HG03139 (cell line): ENCODE data around the gene ZNRF3.
"Not testable (repeated sequence)": the region's sequence is repeated elsewhere in the genome, so short reads cannot be mapped to it uniquely, and the experiment has no call there.

Experiments
- ATAC-seq: cut with Tn5 transposase; IDR thresholded peaks from one replicate; pipeline ENCODE4 v1.9.1; 2021; ENCODE audit not compliant: unreplicated experiment

Gene ZNRF3

DNA sequence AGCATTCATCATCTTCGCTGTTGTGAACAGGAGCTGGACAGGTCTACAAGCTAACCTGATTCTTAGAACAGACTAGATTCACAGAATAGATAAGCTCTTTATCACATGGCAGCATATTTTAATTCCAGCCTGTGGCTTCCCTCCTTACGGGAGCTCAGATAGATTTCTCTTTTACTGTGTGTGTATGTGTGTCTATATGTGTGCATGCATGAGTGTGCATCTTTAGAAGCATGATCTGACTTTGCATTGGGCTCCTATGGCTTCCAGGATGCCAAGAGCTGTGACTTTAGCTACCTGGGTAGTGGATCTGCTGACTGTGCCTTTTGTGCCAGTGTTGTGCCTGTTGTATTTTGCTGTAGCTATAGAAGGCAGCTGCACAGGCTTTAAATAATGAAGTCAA, 44.3 kb downstream of the ZNRF3 start:
- ATAC-seq, result no peak

DNA sequence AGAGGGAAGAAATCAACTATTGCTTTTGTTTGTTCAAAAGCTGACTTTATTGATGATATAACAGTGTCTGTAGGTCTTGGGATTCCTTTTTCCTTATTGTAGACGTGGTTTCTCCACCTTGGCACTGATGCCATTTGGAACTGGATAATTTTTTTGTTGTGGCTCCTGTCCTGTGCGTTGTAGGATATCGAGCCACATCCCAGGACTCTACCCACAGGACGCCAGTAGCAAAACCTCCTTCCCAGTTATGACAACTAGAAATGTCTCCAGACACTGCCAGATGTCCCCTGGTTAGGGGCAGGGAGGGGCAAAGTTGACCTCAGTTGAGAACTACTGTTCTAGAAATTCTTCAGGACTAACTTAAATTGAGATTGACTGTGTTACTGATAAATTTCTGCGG, 45.8 kb downstream of the ZNRF3 start:
- ATAC-seq, result no peak

DNA sequence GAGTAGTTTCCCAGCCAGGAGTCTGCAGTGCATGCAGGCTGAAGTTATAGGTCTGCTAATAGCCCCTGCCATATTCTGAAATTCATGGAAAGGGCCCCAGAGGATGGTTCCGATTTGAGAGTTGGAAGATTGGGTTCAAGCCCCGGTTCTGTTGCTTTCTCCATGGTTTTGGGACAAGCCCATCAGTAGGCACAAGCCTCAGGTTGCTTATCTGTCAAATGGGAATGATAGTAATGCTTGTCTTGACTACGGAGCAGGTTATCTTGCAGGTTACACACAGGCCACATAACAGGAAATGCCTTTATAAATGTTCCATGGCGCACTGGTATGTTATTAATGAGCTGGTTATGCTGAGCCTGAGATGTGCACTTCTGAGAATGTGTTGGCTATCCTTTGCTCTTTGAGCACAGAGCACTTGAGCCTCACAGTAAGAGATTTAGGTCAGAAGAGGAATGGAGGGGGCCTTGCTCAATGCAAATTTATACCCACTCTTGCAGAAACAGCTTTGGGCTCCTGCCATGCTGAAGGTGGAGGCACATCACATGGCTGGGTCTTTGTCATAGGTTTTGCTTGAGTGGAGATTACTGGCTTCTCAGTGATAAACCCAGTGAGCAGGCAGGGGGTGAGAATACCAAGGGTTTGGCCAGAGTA, 47.1 kb downstream of the ZNRF3 start:
- ATAC-seq, result no peak

DNA sequence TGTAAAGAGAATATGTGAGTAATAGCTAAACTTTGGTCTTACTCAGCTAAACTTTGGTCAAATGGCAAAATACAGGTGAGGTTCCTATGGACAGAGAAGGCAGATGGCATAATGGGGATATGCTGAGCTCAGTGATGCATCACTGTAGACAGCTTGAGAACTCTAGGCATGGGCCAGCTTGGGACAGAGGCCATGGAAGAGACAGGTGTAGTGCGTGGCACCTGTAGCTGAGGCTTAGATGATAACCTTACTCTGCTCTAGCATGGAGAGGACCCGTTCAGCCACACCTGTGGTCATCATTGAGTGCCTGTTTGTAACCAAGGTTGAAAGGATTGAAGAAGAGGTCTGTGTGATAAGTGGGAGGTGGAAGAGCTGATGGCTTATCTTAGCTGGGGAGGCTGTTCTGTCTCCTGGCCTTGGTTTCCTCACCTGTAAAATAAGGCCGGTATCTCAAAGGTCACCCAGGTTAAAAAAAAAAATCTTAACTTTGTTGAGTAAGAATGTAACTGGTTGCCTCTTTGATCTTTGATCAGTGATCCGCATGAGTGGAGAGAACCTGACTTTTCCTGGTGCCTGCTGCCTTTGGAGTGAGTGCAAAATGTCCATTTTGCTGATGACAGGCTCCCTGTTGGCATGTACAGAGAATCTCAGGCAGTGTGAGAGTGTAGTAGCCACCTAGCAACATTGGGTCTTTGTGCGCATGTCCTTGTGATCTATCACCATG, 48.6 kb downstream of the ZNRF3 start:
- ATAC-seq, result no peak

DNA sequence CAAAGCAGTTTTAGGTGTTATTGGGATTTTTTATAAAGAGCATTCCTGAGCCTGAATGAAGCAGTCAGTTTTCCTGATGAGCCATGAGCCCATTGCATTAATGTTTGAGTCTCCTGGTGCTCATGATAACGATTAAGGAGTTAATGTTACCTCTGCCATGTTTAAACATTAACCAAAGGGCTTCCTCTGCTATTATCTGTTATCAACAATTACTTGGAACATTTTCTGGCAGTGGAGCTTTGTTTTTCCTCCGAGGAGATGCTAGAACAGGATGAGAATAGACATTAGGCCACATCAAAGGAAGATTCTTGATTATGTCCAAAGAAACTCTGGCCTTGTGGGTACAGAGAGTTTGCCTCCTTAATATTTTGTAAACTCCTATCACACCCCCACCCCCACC, 49.9 kb downstream of the ZNRF3 start:
- no peak for ATAC-seq

DNA sequence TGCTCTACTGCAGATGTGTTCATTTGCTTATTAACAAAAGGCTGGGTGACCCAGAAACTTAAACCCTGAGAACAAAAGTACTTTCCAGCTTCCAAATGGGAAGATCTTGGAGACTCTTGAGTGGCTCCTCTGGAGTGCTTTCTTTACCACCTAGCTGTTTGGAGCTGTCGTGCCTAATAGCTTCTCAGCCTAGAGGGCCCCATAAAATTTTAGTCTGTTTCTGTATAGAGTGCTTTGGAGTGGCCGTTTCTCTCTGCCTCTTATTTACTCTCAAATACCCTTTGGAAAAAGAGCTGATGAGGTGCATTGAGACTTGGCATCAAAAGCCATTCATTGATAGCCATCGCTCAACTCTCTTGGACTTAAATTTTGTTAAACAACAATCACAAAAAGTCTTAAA, 50.7 kb downstream of the ZNRF3 start:
- ATAC-seq, result no peak

DNA sequence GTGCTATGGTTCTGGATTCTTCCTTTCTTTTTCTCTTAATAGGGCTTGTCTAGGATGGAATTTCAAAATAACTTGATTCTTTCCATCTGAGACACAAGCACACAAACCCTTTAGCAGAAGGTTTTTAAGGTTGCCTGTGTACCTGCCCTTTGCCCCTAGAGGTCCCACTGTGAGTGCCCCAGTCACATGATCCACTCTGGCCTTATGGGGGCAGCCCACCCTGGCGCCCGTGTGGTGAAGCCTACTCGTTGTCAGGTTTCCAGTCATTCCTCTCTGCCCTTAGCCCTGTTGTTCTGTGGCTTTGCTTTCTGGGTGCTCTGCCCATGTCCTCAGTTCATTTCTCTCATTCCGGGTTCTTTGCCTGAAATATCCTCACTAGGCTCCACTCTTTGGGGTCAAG, 51.8 kb downstream of the ZNRF3 start:
- ATAC-seq, result no peak

DNA sequence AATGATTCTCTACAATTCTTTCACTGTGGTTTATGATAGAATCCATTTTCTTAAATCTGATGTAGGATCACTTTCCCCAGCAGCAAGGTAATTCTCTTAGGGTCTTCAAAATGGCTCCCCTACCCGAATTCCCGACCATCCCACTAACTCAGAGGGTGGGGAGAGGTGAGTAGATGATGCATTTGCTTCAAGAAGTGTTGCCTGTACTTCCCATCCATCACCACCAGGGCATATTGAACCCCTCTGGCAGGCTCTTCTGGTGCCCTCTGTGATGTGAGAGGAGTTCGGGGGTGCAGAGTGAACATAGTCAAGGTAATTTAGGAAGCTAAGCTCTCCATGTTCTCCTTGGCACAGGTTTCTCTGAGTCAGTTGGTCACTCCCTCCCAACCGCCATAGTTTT, 52.3 kb downstream of the ZNRF3 start:
- ATAC-seq, result no peak

DNA sequence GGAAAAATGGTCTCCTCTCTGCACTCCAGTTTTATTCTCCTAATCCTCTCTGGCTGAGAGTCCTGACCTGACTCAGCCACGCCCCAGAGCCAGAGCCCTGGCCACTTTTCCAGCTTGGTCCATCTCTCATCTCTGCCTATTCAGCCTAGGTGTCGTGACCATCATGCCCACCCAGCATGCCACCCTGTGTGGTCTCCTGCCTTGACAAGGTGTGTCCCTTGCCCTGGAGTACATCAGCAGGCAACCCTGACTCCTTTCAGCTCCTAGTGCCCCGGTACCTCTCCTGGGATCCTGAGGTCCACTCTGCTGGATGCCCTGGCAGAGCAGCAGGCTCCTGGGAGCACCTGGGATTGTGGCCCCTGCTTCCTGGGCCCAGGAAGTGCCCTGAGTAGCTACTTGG, 52.8 kb downstream of the ZNRF3 start:
- no peak for ATAC-seq

DNA sequence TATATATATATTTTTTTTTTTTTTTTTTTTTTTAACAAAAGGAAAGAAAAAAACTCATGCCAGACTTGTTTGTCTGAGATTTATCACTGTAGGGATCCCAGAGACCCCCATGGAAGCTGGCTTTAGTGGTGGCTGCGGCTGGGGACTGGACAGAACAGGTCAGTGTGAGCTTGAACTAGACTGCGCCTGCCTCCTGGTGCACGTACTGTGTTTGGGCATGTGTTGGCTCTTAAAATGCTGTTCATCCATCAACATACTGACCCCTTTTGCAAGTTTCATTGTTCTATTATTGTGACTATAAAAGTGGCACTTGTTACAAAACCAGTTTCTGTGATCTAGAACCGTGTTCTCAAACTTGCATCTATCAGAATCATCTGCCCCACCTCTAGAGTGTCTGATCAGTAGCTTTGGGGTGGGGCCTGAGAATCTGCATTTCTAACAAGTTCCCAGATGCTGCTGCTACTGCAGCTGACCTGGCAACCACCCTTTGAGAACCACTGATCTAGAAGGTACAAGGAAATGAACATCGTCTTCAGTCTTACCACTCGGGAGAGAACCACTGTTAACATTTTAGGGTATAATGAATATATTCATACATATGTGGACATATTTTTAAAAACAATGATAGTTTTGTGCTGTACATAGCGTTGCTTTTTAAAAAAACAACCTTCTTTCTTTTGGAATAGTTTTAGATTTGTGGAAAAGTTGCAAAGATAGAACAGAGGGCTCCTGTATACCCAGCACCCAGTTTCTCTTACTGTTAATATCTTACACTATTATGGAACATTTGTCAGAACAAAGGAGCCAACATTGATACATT, 54.0 kb downstream of the ZNRF3 start:
- no peak for ATAC-seq

DNA sequence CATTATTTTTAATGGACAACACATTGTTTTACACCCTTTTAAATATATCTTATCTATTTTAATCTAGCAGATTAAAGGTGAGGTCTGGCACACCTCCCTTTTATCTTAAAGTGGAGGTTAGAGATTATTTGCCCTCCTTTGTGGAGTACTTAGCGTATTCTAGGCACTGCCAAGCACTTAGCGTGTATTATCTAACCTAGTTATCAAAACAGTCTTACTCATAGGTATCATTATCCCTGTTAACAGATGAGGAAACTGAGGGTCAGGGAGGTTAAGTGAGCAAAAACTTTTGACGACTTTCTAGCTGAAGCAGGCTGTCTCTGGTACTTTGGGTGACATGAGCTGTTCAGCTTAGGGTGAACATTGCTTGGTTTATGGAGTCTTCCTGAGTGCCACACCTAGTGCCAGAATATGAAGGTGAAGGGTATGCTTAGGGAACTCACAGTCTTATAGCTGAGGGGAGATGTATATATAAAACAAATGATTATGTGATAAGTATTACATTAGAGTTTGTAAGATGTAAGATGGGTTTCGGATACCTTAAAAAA, 55.0 kb downstream of the ZNRF3 start:
- no peak for ATAC-seq

DNA sequence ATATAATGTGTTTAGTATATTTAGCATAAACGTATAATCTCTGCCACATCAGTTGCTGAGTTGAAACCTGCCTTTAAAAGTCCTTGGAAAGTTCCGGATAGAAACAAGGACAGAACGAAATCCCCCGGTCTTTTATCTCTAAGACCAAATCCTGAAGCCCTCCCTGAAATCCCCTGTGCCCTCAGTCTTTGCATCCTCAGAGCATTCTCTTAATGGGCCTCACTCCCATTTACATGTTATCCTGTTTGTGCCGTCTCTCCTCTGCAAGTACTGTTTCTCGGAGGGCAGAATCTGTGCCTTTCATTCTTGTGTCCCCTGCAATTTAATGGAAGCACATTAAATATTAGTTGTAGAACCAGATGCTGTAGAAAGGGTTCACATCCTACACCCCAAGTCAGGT, 56.0 kb downstream of the ZNRF3 start:
- no peak for ATAC-seq

DNA sequence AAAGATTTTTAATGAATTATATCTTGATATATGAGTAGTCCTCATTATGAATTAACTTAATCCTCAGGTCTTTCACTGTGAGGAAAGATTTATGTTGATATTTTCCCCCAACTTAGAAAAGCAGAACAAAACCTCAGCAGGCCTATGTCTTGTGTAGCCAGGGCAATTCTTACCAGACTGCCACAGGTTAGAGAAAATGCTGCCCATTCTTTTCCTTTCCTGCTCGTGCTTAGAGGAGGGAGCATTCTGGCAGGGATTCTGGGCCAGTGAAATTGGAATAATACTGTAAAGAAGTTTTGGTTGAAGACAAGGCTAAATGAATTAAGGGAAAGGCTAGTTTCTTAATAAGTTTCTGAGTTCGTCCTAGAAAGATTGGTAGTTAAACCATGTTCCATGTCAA, 56.6 kb downstream of the ZNRF3 start:
- ATAC-seq, result no peak

DNA sequence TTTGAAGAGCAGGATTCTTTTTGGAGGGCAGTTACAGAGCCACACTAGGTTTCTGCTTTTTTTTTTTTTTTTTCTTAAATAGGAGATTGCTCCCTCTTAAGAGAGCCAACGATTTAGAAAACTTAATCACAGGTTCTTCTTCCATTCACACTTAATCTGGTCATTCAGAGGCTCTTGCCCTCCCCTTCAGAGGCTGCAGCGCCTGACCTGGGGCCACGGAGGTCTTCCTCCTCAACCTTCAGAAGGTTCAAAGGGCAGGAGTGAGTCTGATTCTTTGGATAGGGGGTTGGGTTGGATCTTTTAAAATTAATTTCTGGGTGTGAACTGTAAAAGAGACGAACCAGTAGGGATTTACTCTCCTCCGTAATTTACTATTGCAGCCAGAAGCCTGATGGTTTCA, 57.1 kb downstream of the ZNRF3 start:
- ATAC-seq, result no peak

DNA sequence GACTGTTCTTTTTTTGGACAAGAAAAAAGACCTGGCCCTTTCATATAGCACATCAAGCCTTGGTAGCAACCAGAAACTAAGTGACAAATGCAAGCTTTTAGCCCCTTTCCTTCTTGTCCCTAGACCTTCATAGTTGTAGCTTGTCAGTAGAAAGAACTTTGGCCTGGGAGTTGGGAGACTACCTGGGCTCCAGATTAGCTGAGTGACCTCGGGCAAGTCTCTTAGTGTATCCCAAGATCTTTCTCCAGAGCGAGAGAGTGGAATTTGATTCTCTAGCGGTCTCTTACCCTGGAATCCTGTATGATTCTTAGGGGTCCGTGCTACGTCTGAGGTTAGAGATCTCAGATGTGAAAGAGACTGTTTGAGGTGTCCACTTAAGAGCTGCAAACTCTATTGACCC, 59.0 kb downstream of the ZNRF3 start:
- ATAC-seq, result no peak

DNA sequence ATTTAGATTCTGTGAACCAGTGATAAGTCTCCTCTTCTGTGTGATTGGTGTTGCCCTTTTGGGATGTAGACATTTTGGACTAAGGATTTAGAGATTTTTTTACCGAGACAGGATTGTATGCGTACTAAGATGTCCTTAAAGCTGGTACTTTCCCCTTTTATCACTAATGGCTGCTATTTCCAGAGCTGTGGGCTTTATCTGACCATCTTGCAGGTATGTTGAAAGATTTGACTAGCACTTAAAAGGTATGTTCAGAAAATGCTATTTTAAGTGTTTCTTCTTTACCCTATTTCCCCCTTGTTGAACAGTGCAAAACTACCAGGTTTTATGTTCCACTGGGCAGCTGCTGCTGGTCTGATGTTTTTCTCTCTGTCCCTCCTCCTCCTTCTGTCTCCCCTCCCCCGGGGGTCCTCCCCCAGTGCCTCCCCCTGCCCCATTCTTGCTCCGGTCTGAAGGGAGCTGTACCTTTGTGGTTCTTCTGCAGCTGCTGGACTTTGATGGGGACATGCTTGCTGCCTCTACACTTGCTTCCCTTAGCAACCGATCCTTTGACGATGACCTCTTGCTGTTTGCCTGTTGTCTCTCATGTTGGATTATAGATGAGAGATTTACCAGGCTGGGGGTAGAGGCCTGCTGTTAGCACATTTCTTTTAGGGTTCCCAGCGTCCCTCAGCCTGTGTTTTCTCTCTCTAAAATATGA, 59.6 kb downstream of the ZNRF3 start:
- no peak for ATAC-seq

DNA sequence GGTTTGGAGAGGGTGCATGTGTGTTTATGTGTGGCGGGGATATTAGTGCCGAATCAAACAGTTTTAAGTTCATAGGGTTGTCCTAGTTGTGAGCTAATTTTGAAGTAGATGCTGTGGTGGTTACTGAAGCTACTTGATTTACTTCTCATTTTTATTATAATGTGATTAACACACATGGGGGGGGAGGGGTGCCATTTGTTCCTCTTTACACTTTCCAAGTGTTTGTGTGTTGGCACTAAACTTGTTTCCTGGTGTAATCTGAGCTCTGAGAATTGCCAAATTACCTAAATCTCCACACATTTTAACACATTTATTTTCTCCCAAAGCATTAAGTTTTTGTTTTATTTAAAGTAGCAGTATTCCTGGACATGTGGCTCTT, 60.1 kb downstream of the ZNRF3 start:
- no peak for ATAC-seq

DNA sequence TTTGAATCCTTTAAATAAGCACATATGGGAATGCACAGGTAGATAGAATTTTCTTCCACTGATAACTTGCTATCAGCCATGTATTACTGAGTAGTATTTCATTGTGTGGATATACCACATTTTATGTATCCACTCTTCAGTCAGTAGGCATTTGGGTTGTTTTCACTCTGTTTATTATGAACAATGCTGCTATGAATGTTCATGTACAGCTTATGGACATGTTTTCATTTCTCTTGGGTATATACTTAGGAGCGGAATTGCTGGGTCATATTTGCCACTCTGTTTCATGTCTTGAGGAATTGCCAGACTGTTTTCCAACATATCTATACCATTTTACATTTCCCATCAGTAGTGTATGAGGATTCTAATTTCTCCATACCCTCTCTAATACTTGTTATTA, 63.8 kb downstream of the ZNRF3 start:
- ATAC-seq, result no peak

DNA sequence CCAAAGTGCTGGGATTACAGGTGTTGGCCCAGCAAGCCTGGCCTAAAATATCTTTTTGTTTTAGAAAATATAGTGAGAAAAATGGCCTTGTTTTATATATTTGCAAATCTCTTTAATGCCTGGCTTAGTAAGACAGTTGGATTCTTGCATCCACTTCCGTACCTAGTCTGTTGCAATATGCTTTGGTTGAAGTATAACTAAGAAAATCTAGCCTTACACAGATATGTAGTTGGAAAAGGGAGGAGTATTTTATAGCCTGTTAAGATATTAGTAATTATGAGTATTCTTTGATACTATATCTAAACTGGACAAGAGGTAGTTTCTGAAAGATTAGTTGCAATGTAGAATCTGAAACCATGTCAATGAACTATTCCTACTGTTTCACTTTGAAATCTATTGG, 65.1 kb downstream of the ZNRF3 start:
- no peak for ATAC-seq

DNA sequence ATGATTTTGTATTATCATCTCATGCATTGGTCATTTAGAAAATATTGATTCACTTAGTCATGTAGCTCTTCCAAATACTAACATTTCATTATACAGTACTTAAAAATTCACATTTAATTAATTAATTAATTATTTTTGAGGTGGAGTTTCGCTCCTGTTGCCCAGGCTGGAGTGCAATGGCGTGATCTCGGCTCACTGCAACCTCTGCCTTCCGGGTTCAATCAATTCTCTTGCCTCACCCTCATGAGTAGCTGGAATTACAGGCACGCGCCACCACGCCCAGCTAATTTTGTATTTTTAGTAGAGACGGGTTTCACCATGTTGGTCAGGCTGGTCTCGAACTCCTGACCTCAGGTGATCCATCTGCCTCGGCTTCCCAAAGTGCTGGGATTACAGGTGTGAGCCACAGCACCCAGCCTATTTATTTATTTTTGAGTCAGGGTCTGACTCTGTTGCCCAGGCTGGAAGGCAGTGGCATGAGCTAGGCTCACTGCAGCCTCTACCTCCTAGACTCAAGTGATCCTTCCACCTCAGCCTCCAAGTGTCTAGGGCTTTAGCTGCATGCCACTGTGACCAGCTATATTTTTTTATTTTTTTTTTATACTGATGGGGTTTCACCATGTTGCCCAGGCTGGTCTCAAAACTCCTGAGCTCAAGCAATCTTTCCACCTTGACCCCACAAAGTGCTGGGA, 65.6 kb downstream of the ZNRF3 start:
- not testable (repeated sequence) for ATAC-seq

DNA sequence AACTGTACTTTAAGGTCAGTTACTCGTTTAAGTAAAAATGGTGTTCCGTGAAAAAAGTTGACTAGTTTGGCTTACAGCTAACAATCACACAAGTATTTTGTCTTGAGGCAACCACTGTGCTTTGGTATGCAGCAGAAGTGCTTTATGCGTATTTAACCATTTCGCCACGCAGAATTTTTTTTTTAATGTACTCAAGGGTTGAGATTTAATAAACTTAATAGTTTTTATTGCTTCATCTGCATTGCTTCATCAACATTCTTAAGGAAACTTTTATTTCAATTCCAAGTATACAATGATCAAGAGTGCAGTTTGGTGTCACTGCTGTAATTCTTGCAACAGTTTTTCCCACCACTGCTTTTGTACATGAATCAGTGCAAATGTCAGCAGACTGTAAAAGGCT, 66.4 kb downstream of the ZNRF3 start:
- ATAC-seq, result no peak
